ENCODE measurements around the gene TBX4.
A peak's percentile ranks its signal among the peaks of the same experiment; 100 is the strongest.

TBX4 gene

GRCh38 chr17:61405686-61406536 is 46.3 kb upstream of the TBX4 start:
- TF ChIP-seq, protein P1, sequence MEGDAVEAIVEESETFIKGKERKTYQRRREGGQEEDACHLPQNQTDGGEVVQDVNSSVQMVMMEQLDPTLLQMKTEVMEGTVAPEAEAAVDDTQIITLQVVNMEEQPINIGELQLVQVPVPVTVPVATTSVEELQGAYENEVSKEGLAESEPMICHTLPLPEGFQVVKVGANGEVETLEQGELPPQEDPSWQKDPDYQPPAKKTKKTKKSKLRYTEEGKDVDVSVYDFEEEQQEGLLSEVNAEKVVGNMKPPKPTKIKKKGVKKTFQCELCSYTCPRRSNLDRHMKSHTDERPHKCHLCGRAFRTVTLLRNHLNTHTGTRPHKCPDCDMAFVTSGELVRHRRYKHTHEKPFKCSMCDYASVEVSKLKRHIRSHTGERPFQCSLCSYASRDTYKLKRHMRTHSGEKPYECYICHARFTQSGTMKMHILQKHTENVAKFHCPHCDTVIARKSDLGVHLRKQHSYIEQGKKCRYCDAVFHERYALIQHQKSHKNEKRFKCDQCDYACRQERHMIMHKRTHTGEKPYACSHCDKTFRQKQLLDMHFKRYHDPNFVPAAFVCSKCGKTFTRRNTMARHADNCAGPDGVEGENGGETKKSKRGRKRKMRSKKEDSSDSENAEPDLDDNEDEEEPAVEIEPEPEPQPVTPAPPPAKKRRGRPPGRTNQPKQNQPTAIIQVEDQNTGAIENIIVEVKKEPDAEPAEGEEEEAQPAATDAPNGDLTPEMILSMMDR (IDR thresholded peaks at IDR 0.05; ENCODE audit: low read length, missing control alignments) = no peak
- H3K4me3 ChIP-seq (replicated peaks; ENCODE audit: low read depth, low read length) = no peak overlapping the region
- DNase-seq (ENCODE audit: low read depth) = no peak

DNA sequence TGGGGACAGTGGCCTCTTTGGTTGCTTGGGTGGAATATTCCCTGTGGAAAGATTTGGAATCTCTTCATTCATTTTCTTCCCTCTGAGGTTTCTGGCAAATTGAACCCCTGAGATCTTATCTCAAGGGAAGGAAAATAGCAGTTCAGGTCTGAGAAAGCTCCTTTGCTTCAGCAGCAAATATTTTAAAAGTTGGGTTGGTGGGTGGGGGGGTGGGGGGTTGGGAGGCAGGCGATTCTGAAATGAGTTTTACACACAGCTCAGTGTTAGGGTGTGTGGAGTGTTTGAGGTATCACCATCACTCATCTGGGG is 45.7 kb upstream of the TBX4 start:
- H3K4me3 ChIP-seq (replicated peaks; ENCODE audit: low read depth, low read length) = no peak overlapping the region
- no peak for DNase-seq (ENCODE audit: low read depth)
- TF ChIP-seq, protein P1 (IDR thresholded peaks at IDR 0.05; ENCODE audit: low read length, missing control alignments) = no peak

- no peak overlapping the region for H3K4me3 ChIP-seq (replicated peaks; ENCODE audit: low read depth, low read length)
- DNase-seq (ENCODE audit: low read depth) = no peak
- TF ChIP-seq, protein P1 (IDR thresholded peaks at IDR 0.05; ENCODE audit: low read length, missing control alignments) = no peak
These were observed 45.0 kb upstream of the TBX4 start for GRCh38 chr17:61406971-61407911.

- H3K4me3 ChIP-seq (replicated peaks; ENCODE audit: low read depth, low read length) = no peak overlapping the region
- no peak for DNase-seq (ENCODE audit: low read depth)
- TF ChIP-seq, protein P1 (IDR thresholded peaks at IDR 0.05; ENCODE audit: low read length, missing control alignments) = no peak
These were observed 43.8 kb upstream of the TBX4 start for GRCh38 chr17:61408151-61409041.

GRCh38 chr17:61409301-61410112 is 42.7 kb upstream of the TBX4 start:
- peak; percentile 63 for DNase-seq (ENCODE audit: low read depth)
- TF ChIP-seq, protein P1 (IDR thresholded peaks at IDR 0.05; ENCODE audit: low read length, missing control alignments) = peak; percentile 27
- peak overlapping the region; percentile 56 for H3K4me3 ChIP-seq (replicated peaks; ENCODE audit: low read depth, low read length)

Data from fibroblast of pulmonary artery (primary cell).